GM21381 (cell line): ENCODE data around the gene HERC5.
A peak's percentile ranks its signal among the peaks of the same experiment; 100 is the strongest.
"Not testable (repeated sequence)": the region's sequence is repeated elsewhere in the genome, so short reads cannot be mapped to it uniquely, and the experiment has no call there.

Source experiments
- ATAC-seq: cut with Tn5 transposase; IDR thresholded peaks from one replicate; pipeline ENCODE4 v1.9.1; 2021; ENCODE audit warnings: mild to moderate bottlenecking, moderate library complexity; ENCODE audit not compliant: unreplicated experiment

Gene HERC5

GRCh38 chr4:88447371-88448095, 9.4 kb upstream of the HERC5 start:
- ATAC-seq, result no peak

DNA sequence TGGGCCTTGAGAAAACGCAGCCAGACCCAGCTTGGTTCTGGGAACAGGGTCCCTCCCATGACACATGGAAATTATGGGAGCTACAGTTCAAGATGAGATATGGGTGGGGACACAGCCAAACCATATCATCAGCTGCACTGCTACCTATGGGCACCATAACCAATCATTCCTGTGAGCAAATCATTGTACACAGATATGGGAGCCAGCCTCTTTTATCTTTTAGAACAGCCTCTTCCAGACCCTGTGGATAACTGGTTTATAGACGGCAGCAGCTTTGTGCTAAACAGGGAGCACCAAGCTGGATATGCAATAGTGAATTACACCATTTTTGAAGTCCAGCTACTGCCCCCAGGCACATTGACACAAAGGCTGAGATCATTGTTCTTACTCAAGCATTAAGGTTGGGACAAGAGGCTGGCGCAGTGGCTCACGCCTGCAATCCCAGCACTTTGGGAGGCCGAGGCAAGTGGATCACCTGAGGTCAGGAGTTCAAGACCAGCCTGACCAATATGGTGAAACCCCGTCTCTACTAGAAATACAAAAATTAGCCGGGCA, 8.6 kb upstream of the HERC5 start:
- ATAC-seq, result not testable (repeated sequence)

GRCh38 chr4:88448889-88449288, 8.0 kb upstream of the HERC5 start:
- ATAC-seq, result no peak

DNA sequence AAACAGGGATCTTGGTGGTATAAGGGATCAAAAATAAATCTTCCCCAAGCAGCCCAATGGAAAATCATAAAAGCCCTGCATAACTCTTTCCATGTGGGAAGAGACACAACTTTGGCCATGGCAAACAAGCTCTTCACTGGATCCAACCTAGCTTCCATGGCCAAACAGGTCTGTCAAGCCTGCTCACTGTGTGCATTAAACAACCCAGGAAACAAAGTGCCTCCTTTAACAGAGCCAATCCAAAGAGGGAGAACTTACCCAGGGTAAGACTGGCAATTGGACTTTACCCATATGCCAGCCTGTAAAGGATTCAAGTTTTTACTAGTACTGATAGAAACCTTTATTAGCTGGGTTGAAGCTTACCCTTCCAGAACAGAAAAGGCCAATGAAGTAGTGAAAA, 7.6 kb upstream of the HERC5 start:
- no peak for ATAC-seq

DNA sequence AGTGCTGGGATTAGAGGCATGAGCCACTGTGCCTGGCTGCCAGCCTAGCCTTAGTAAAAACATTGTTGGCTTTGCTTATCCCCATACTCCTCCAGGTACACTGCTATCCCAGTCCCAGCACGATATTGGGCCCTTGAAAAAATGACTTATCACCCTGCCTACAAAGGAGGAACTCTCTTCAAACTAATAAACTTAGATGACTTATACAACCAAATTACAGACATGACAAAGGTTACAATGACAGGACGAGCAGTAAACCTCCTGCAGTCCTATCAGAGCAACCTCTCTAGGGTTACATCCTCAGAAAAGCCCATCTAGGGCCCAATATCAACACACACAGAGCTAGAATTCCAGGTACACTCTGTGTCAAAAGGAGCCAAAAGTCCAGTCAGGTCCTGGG, 5.7 kb upstream of the HERC5 start:
- no peak for ATAC-seq

DNA sequence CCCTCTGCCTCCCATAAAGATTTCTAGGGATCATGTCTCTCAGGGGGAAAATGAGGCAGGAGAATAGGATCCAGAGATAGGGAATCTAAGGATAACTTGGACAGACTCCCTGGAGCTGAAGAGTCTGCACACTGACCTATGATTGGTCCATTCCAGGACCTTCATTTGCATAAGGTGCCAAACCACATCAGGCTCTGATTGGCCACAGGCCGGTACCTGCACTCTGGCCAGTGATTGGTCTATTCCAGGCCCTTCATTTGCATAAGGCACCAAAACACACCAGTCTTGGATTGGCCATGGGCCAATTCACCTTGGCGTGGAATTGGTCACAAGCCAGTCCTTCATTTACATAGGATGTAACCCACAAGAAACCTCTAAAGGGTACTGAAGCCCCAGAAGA, 4.0 kb upstream of the HERC5 start:
- no peak for ATAC-seq

GRCh38 chr4:88457307-88458103, 586 bp downstream of the HERC5 start:
- ATAC-seq, result peak; percentile 43

GRCh38 chr4:88458104-88458740, 1.3 kb downstream of the HERC5 start:
- ATAC-seq, result no peak

DNA sequence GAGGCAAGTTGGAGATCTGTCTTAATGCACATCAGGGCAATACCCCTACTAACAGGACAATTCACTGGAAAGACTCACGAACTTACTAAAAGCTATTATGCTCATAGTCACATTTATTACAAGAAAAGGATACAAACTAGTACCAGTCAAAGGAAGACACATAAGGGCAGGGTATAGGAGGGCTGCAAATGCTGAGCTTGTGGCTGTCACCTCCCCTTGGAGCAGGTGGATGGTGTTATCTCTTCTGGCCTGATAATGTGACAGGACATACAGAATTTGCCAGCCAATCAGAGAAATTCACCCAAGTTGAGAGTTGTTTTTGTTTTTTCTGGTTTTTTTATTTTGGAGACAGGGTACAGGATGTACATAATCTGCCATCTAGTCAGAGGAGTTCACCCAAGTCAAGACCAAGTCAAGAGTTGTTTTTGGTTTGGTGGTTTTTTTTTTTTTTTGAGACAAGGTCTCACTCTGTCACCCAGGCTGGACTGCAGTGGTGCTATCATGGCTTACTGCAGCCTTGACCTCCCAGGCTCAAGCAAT, 8.8 kb downstream of the HERC5 start:
- no peak for ATAC-seq

GRCh38 chr4:88467392-88467791, 10.5 kb downstream of the HERC5 start:
- ATAC-seq, result no peak

DNA sequence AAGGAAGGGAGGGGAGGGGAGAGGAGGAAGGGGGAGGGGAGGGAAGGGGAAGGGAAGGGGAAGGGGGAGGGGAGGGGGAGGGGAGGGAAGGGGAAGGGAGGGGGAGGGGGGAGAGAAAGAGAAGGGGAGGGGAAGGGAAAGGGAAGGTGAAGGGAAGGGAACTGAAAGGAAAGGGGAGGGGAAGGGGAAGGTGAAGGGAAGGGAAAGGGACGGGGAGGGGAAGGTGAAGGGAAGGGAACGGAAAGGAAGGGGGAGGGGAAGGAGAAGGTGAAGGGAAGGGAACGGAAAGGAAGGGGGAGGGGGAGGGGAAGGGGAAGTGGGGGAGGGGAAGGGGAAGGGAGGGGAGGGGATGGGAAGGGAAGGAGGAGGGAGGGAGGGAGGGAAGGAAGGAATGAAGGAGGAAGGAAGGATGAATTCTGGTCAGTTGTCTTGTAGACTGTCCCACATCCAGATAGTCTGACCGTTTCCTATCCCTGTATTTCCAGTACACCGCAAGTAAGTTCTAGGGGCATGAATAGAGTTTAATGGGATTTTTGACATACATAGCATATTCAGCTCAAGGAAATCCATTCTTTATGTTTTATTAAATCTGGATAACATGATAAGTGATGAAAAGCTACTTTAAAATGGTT, 20.4 kb downstream of the HERC5 start:
- no peak for ATAC-seq

DNA sequence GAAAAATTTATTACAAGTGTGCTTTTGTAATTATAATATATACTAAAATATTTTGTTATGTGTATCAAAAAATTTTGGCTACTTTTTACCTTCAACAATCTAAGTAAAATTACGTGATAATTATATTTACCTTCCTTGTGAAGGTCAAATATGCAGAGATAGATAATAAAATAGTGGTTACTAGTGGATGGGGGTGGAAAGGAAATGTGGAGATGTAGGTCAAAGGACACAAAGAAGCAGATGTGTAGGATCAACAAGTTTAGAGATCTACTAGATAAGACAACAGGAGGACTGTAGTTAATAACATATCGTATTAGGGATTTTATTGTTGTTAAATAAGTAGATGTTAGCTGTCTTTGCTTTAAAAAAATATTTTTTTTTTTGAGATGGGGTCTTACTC, 21.3 kb downstream of the HERC5 start:
- no peak for ATAC-seq

GRCh38 chr4:88481537-88481936, 24.6 kb downstream of the HERC5 start:
- ATAC-seq, result no peak

- ATAC-seq, result no peak
Observed at GRCh38 chr4:88489100-88489761, 32.3 kb downstream of the HERC5 start.

DNA sequence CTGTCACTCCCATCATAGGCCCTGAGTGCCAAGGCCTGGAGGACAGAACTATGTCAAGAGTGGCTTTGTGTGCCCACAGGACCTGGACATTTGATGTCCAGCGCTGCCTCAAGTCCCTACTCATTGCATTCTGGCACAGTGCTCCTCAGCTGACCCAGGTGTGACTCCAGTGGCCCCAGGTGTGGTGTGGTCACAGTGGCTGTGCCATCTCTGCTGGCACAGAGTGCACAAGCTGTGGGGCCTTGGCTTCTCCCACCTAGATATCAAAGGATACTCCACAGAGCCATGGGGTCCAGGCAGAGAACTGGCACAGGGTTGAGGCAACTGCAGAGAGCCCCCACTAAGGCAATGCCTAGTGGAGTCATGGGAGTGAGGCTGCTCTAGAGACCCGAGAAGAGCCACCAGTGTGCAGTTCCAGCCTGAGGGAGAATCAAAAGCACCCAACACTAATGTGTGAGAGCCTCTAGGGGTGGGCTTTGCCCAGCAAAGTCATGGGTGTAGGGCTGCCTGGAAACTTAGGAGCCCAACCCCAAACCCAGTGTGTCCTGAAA, 41.0 kb downstream of the HERC5 start:
- no peak for ATAC-seq

GRCh38 chr4:88503344-88503743, 46.4 kb downstream of the HERC5 start:
- ATAC-seq, result no peak

GRCh38 chr4:88511236-88511635, 54.3 kb downstream of the HERC5 start:
- ATAC-seq, result no peak

DNA sequence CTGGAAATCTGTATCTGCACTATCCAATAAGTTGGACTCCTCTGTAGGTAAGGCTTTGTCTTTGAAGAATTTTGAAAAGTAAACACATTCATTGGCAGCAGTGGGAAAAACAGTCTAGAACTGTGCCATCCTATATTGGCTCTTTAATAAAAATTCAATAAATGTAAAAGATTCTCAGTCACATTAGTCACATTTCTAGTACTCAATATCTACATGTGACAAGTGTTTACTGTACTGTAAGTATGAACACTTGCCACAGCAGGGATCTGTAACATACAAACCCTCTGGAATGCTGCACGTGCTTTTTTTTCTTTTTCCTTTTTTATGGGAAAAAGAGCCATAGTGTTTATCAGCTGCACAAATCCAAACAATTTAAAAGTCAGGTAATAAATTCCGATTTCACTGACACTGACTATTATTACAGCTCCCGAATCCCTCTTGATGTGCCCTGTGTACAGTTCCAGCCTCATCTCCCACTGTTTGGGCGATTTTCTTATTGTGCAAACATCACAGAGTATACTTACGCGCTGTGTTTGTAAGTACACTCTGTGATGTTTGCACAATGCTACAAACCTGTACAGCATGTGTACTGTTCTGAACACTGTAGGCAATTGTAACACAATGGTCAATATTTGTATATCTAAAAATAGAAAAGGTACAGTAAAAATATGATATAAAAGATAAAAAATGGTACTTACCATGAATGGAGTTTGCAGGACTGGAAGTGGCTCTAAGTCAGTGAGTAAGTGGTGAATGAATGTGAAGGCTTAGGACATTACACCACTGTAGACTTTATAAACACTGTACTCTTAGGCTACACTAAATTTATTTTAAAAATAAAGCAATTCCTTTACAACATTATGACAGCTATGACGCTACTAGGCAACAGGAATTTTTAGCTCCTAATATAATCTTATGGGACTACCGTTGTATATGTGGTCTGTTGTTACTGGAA, 57.9 kb downstream of the HERC5 start:
- ATAC-seq, result no peak

- no peak for ATAC-seq
Observed at GRCh38 chr4:88516746-88517145, 59.8 kb downstream of the HERC5 start.
